T-helper 9 cell (primary cell): ENCODE data around the gene CCS.
A peak's percentile ranks its signal among the peaks of the same experiment; 100 is the strongest.
"Not testable (repeated sequence)": the region's sequence is repeated elsewhere in the genome, so short reads cannot be mapped to it uniquely, and the experiment has no call there.

ENCODE experiments used
- DNase-seq: peaks from one replicate; pipeline ENCODE4 v3.0.0-alpha.2; 2020

The CCS gene

DNA sequence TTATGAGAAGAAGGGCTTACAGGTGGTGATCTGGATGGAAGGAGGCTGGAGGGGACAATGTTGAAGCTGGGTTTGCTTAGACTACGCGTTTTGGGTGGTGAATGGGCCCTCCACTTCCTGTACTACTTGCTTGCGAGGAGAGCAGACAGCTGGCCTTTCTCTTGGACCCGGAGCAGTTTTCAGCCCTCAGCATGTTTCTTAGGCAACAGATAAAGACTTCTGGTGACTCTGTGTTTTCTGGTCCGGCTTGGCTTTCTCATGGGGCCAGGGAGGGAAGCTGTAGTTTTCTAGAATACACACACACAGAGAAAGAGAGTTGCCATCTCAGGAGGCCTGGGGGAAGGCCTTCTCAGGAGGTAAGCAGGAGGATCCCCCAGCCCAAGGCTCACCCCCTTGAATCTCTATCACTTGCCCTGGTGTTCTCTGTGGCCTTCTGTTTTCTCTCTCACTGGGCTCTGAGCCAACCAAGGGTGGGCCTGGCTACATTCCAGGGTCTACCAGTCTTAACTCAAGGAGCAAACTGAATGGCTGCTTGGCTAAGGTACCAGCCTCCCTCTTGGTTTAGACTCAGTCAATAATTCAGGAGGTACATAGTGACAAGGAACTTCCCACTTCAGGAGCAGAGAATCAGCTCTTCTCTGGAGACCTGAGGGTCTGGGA, 2.4 kb downstream of the CCS start:
- DNase-seq = no peak

- DNase-seq = no peak
Measured at GRCh38 chr11:66598993-66599392, 6.0 kb downstream of the CCS start.

DNA sequence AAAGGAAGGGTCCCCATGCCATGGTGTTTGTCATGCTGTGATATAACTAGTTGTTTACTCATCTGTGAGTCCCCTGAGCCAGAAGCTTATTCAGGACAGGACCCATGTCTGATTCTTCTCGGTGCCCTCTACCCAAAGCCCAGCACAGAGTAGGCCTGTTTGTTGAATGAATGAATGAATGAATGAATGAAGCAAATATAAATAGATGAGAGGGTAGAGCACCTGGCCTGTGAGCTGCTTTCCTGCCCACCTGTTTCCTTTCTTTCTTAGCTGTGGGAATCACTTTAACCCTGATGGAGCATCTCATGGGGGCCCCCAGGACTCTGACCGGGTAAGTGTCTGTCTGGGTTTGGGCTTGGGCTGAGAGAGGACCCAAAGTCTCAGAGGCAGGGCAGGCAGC, 7.2 kb downstream of the CCS start:
- DNase-seq = no peak

GRCh38 chr11:66600631-66601233, 7.7 kb downstream of the CCS start:
- DNase-seq = no peak

GRCh38 chr11:66603072-66603471, 10.1 kb downstream of the CCS start:
- no peak for DNase-seq

GRCh38 chr11:66604155-66604554, 11.2 kb downstream of the CCS start:
- DNase-seq = no peak

GRCh38 chr11:66606608-66607007, 13.6 kb downstream of the CCS start:
- DNase-seq = not testable (repeated sequence)

- DNase-seq = no peak
Measured at GRCh38 chr11:66607126-66607834, 14.3 kb downstream of the CCS start.

- DNase-seq = no peak
Measured at GRCh38 chr11:66609721-66610617, 17.0 kb downstream of the CCS start.

DNA sequence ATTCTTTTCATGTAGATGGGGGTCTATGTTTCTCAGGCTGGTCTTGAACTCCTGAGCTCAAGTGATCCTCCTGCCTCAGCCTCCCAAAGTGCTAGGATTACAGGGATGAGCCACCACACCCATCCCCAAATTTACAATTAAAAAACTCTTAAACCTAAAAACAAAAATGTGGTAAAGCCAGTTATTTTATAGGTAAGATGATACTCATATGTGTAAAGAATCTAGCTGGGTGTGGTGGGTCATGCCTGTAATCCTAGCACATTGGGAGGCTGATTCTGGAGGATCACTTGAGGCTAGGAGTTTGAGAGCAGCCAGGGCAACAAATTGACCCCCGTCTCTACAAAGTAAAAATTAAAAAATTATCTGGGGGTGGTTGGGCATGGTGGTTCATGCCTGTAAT, 19.5 kb downstream of the CCS start:
- no peak for DNase-seq

DNA sequence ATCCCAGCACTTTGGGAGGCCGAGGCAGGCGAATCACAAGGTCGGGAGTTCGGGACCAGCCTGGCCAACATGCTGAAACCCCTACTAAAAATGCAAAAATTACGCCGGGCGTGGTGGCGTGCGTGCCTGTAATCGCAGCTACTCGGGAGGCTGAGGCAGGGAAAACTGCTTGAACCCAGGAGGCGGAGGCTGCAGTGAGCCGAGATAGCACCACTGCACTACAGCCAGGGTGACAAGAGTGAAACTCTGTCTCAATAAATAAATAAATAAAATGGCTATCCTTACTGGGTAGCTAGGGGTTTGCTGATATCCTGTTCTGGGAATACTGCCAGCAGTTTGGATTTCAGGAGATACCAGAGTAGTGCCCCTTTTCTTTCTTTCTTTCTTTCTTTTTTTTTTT, 21.1 kb downstream of the CCS start:
- no peak for DNase-seq

DNA sequence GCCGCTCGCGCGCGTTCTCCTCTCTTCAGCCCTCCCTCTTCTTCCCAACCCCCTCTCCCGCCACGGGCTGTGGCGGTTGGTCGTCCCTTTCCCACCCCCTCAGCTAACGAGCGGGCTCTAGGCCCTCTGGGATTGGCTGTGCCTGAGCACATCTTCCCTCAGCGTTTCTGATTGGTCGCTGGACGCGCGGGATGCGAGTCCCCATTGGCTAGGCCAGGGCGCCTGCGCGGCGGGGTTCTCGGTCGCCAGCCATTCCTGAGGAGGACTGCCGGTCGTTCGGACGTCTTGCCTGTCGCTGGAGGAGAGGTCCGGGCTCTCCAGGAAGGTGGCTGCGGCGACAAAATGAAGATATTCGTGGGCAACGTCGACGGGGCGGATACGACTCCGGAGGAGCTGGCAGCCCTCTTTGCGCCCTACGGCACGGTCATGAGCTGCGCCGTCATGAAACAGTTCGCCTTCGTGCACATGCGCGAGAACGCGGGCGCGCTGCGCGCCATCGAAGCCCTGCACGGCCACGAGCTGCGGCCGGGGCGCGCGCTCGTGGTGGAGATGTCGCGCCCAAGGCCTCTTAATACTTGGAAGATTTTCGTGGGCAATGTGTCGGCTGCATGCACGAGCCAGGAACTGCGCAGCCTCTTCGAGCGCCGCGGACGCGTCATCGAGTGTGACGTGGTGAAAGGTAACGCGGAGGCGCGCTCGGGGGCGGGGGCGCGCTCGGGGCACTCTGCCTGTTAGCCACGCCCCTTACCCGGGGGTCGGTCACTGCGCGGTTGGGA, 23.6 kb downstream of the CCS start, which contains the start of gene RBM14:
Gene RBM14, plus strand, starts transcription at position 252 of the 776 bp plus-strand sequence. Its CDS starts 91 bp downstream, at position 343.
- peak; percentile 98 for DNase-seq

- no peak for DNase-seq
Measured at GRCh38 chr11:66617155-66617834, 24.3 kb downstream of the CCS start.

GRCh38 chr11:66619080-66619554, 26.1 kb downstream of the CCS start:
- DNase-seq = no peak

- no peak for DNase-seq
Measured at GRCh38 chr11:66624450-66624849, 31.5 kb downstream of the CCS start.

DNA sequence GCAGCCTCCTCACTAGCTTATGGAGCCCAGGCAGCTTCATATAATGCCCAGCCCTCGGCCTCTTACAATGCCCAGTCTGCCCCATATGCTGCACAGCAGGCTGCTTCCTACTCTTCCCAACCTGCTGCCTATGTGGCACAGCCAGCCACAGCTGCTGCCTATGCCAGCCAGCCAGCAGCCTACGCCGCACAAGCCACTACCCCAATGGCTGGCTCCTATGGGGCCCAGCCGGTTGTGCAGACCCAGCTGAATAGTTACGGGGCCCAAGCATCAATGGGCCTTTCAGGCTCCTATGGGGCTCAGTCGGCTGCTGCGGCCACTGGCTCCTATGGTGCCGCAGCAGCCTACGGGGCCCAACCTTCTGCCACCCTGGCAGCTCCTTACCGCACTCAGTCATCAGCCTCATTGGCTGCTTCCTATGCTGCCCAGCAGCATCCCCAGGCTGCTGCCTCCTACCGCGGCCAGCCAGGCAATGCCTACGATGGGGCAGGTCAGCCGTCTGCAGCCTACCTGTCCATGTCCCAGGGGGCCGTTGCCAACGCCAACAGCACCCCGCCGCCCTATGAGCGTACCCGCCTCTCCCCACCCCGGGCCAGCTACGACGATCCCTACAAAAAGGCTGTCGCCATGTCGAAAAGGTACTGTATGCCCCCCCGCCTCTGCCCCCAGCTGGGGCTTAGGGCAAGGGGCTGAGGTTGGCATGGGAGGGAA, 32.2 kb downstream of the CCS start:
- DNase-seq = no peak

GRCh38 chr11:66625752-66626149, 32.8 kb downstream of the CCS start:
- no peak for DNase-seq

- DNase-seq = no peak
Measured at GRCh38 chr11:66626382-66626781, 33.4 kb downstream of the CCS start.

DNA sequence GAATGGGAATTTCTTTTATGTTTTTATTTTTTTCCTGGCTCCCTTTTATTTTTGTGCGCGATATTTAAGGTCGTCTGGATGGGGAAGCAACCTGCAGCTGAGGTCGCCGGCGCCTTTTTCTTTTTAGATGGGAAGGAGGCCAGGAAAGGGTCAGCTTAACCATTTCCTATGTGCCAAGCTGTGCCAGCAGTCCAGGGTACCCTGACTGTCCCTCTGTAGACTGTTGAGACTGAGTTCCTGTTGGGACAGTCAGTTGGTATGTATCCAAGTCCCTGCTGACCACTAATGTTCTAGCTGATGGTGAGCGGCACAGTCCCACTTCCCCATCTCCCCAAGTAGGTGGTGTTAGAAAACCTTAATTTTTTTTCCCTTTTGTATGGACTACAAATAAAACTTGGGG, 33.9 kb downstream of the CCS start:
- no peak for DNase-seq

- DNase-seq = no peak
Measured at GRCh38 chr11:66628061-66628603, 35.1 kb downstream of the CCS start.
